DND-41 (cell line): ENCODE data around the gene CTSD.

Source experiments
- CTCF ChIP-seq: IDR thresholded peaks from 2 replicates; pipeline ENCODE4 v1.5.1; 2012; ENCODE audit warnings: borderline replicate concordance, low read length, moderate library complexity, mild to moderate bottlenecking; ENCODE audit not compliant: poor library complexity, severe bottlenecking; ENCODE audit errors: extremely low read depth
- EZH2 ChIP-seq: IDR thresholded peaks from 3 replicates; pipeline ENCODE4 v1.6.1; 2012; ENCODE audit warnings: borderline replicate concordance, low read depth, mild to moderate bottlenecking, moderate library complexity, low read length, inconsistent platforms; ENCODE audit not compliant: severe bottlenecking

DNA sequence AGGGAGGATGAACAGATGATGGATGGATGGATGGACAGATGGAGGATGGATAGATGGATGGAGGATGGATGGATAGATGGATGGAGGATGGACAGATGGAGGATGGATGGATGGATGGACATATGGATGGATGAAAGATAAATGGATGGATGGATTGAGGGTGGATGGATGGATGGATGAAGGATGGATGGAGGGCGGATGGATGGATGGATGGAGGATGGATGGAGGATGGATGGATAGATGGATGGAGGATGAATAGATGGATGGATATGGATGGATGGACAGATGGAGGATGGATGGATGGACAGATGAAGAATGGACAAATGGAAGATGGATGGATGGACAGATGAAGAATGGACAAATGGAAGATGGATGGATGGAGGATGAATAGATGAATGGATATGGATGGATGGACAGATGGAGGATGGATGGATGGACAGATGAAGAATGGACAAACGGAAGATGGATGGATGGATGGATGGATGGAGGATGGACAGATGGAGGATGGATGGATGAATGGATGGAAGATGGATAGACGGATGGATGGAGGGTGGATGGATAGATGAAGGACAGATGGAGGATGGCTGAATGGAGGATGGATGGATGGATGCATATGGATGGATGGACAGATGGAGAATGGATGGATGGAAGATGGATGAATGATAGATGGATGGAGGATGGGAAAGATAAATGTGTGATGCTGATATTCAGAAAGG, 20.7 kb downstream of the CTSD start:
- no peak for TF ChIP-seq CTCF
- no peak for TF ChIP-seq EZH2
